CD4-positive, alpha-beta memory T cell (primary cell): Measurements from ENCODE around the gene ITGA7. TPM values are rescaled to one million over a fixed set of nuclear protein-coding genes. Genes with fewer than 3 reads are reported as not detected.

Experiments
- polyA plus RNA-seq, 2 donors: library from polyadenylated mRNA; unstranded; fragments of 300-500 nt; fragmentation: Illumina TruSeq; gene quantifications; one replicate each; pipeline ENCODE4 v1.2.3, GENCODE V29; 2021
- total RNA-seq, 2 experiments: library from RNA; stranded (reverse); gene quantifications; one replicate each; pipeline ENCODE4 v1.2.3, GENCODE V29; 2021

ITGA7 gene
- total and polyA plus RNA-seq, 4 experiments from 2014 or later, result 2.5 to 2.9 TPM; not detected in 2

Other genes with a start within 250 kb of the ITGA7 start
- gene OR6C70, start 237.8 kb downstream of the ITGA7 start, total RNA-seq, result not detected
- not detected for gene OR6C70, start 237.8 kb downstream of the ITGA7 start, polyA plus RNA-seq
- gene OR6C68, start 215.5 kb downstream of the ITGA7 start, total RNA-seq, result not detected
- not detected for gene OR6C68, start 215.5 kb downstream of the ITGA7 start, polyA plus RNA-seq
- not detected for gene OR6C4, start 158.3 kb downstream of the ITGA7 start, total RNA-seq
- gene OR6C4, start 158.3 kb downstream of the ITGA7 start, polyA plus RNA-seq, result not detected
- gene OR2AP1, start 135.4 kb downstream of the ITGA7 start, total RNA-seq, result not detected
- not detected for gene OR2AP1, start 135.4 kb downstream of the ITGA7 start, polyA plus RNA-seq
- not detected for gene OR10P1, start 71.0 kb downstream of the ITGA7 start, total RNA-seq
- gene OR10P1, start 71.0 kb downstream of the ITGA7 start, polyA plus RNA-seq, result not detected
- 10 to 100 TPM; 80.3 to 87.0 TPM for gene BLOC1S1, start 8.1 kb upstream of the ITGA7 start, total RNA-seq
- gene BLOC1S1, start 8.1 kb upstream of the ITGA7 start, polyA plus RNA-seq, result 10 to 100 TPM; 75.1 to 87.1 TPM
- 10 to 100 TPM; 29.9 to 32.5 TPM for gene RDH5, start 12.5 kb upstream of the ITGA7 start, total RNA-seq
- gene RDH5, start 12.5 kb upstream of the ITGA7 start, polyA plus RNA-seq, result 1 to 10 TPM; 1.4 to 1.8 TPM
- gene CD63, start 21.1 kb upstream of the ITGA7 start, total RNA-seq, result 10 to 100 TPM; 76.4 to 79.7 TPM
- gene CD63, start 21.1 kb upstream of the ITGA7 start, polyA plus RNA-seq, result 100 to 1,000 TPM; 191 to 349 TPM
- 10 to 100 TPM; 15.1 to 15.8 TPM for gene GDF11, start 35.2 kb upstream of the ITGA7 start, total RNA-seq
- 1 to 10 TPM in 1 of 2 donors, under 1 TPM in 1; 0.25 to 1.6 TPM for gene GDF11, start 35.2 kb upstream of the ITGA7 start, polyA plus RNA-seq
- gene SARNP, start 109.8 kb upstream of the ITGA7 start, total RNA-seq, result 10 to 100 TPM; 47.7 to 49.4 TPM
- gene SARNP, start 109.8 kb upstream of the ITGA7 start, polyA plus RNA-seq, result 100 to 1,000 TPM in 1 of 2 donors, 10 to 100 TPM in 1; 90.2 to 122 TPM
- 10 to 100 TPM; 42.6 to 44.4 TPM for gene ORMDL2, start 110.1 kb upstream of the ITGA7 start, total RNA-seq
- gene ORMDL2, start 110.1 kb upstream of the ITGA7 start, polyA plus RNA-seq, result 100 to 1,000 TPM in 1 of 2 donors, 10 to 100 TPM in 1; 95.8 to 142 TPM
- 10 to 100 TPM; 31.8 to 42.4 TPM for gene DNAJC14, start 121.7 kb upstream of the ITGA7 start, total RNA-seq
- 10 to 100 TPM; 32.7 to 36.8 TPM for gene DNAJC14, start 121.7 kb upstream of the ITGA7 start, polyA plus RNA-seq
- gene MMP19, start 135.0 kb upstream of the ITGA7 start, total RNA-seq, result 1 to 10 TPM in 1 of 2 experiments, under 1 TPM in 1; 0.67 to 1.3 TPM
- not detected for gene MMP19, start 135.0 kb upstream of the ITGA7 start, polyA plus RNA-seq
- 10 to 100 TPM; 35.7 to 39.3 TPM for gene PYM1, start 220.0 kb upstream of the ITGA7 start, total RNA-seq
- 10 to 100 TPM; 75.1 to 86.9 TPM for gene PYM1, start 220.0 kb upstream of the ITGA7 start, polyA plus RNA-seq
- gene DGKA, start 223.3 kb upstream of the ITGA7 start, total RNA-seq, result 1,000 to 10,000 TPM; 1,301 to 1,410 TPM
- 100 to 1,000 TPM; 195 to 493 TPM for gene DGKA, start 223.3 kb upstream of the ITGA7 start, polyA plus RNA-seq